H1 (cell line): ENCODE results near the gene OR5H15. TPM values are rescaled to one million over a fixed set of nuclear protein-coding genes. Genes with fewer than 3 reads are reported as not detected.
"Not testable (repeated sequence)": the region's sequence is repeated elsewhere in the genome, so short reads cannot be mapped to it uniquely, and the experiment has no call there.

Experiments
- CTCF ChIA-PET: fragments of 300-600 bp; sonication (Branson Sonifier 250); formaldehyde crosslinking; loops from one replicate; lab custom pipeline; 2021; ENCODE audit not compliant: partially characterized antibody; lab: Charles Lee
- POLR2A ChIA-PET: fragments of 300-600 bp; sonication (Branson Sonifier 250); formaldehyde crosslinking; loops from one replicate; lab custom pipeline; 2021; ENCODE audit warnings: inconsistent platforms; ENCODE audit not compliant: partially characterized antibody; lab: Charles Lee
- DNase-seq, 2 experiments: peaks; one replicate each; pipeline versions ENCODE4 v3.0.0 to v3.0.0-alpha.2; 2010 to 2022; ENCODE audit warnings: low spot score in 2 of 2, low read depth in 1 of 2, mixed read lengths in 1 of 2
- FAIRE-seq: peaks from 2 replicates; lab custom pipeline; 2011; peaks lifted over from hg19 to GRCh38; lab: Jason Lieb, UNC
- H2AFZ ChIP-seq: 2 replicates; pipeline ENCODE4 v1.8.1; 2012; ENCODE audit warnings: low read length, inconsistent platforms
- H2AK5ac ChIP-seq: 2 replicates; pipeline ENCODE4 v1.6.1; 2013; ENCODE audit warnings: low read depth, low read length
- H2BK120ac ChIP-seq: replicated peaks from 2 replicates; pipeline ENCODE3; 2013; ENCODE audit warnings: low read depth, low read length, inconsistent platforms
- H2BK12ac ChIP-seq: 2 replicates; pipeline ENCODE4 v1.6.1; 2013; ENCODE audit warnings: low read depth, low read length
- H2BK15ac ChIP-seq: 2 replicates; pipeline ENCODE4 v1.6.1; 2013; ENCODE audit warnings: low read length
- H2BK20ac ChIP-seq: 2 replicates; pipeline ENCODE4 v1.6.1; 2013; ENCODE audit warnings: low read length
- H2BK5ac ChIP-seq: 2 replicates; pipeline ENCODE4 v1.6.1; 2013; ENCODE audit warnings: low read depth, low read length
- H3K14ac ChIP-seq: 2 replicates; pipeline ENCODE4 v1.6.1; 2013; ENCODE audit warnings: inconsistent platforms; ENCODE audit not compliant: insufficient read length
- H3K18ac ChIP-seq: 2 replicates; pipeline ENCODE4 v1.6.1; 2013; ENCODE audit warnings: low read length; ENCODE audit errors: extremely low read depth
- H3K23ac ChIP-seq: 2 replicates; pipeline ENCODE4 v1.6.1; 2013; ENCODE audit warnings: inconsistent platforms; ENCODE audit not compliant: insufficient read length
- H3K23me2 ChIP-seq: 2 replicates; pipeline ENCODE4 v1.6.1; 2013; ENCODE audit warnings: low read depth, low read length
- H3K27ac ChIP-seq: 2 replicates; pipeline ENCODE4 v1.6.1; 2011; ENCODE audit warnings: low read depth, low read length, inconsistent platforms
- H3K27me3 ChIP-seq, 4 experiments: replicated peaks in 1 of 4; 1 replicate in 1 of 4; 2 replicates in 3 of 4; pipeline versions ENCODE4 v1.6.1 to v1.8.1; 2011 to 2013; ENCODE audit warnings: low read length in 3 of 4, mild to moderate bottlenecking in 3 of 4, inconsistent platforms in 2 of 4, mixed read lengths in 2 of 4, moderate library complexity in 1 of 4; ENCODE audit not compliant: control insufficient read depth in 3 of 4, insufficient read depth in 3 of 4; ENCODE audit errors: extremely low read depth in 1 of 4
- H3K36me3 ChIP-seq, 4 experiments: 2 replicates each; pipeline versions ENCODE4 v1.6.1 to v1.8.1; 2011 to 2013; ENCODE audit warnings: mild to moderate bottlenecking in 4 of 4, low read length in 3 of 4, moderate library complexity in 2 of 4, control low read depth in 1 of 4, inconsistent platforms in 1 of 4; ENCODE audit not compliant: insufficient read depth in 4 of 4, control insufficient read depth in 2 of 4
- H3K4ac ChIP-seq: replicated peaks from 2 replicates; pipeline ENCODE3; 2013; ENCODE audit warnings: low read length, low read depth, mixed read lengths, inconsistent platforms; ENCODE audit not compliant: insufficient read length
- H3K4me1 ChIP-seq, 4 experiments: replicated peaks in 1 of 4; 1 replicate in 1 of 4; 2 replicates in 3 of 4; pipeline versions ENCODE4 v1.6.1 to v1.8.1; 2011 to 2013; ENCODE audit warnings: low read length in 3 of 4, inconsistent platforms in 2 of 4, mixed read lengths in 1 of 4; ENCODE audit not compliant: insufficient read depth in 4 of 4, control insufficient read depth in 3 of 4
- H3K4me2 ChIP-seq, 2 experiments: 2 replicates each; pipeline versions ENCODE4 v1.6.1 to v1.8.1; 2011 to 2013; ENCODE audit warnings: low read depth in 2 of 2, low read length in 2 of 2, control low read depth in 1 of 2, inconsistent platforms in 1 of 2, mild to moderate bottlenecking in 1 of 2; ENCODE audit not compliant: insufficient read depth in 1 of 2
- H3K4me3 ChIP-seq, 4 experiments: fragments of 200-600, 300-600 bp in 1 of 4; sonication (generic), shearing (Covaris generic), sonication (Bioruptor Twin) in 1 of 4; 2 replicates each; pipeline versions ENCODE4 v1.5.1 to v1.8.1; 2011 to 2016; ENCODE audit warnings: low read length in 4 of 4, low read depth in 3 of 4, control low read depth in 2 of 4, inconsistent platforms in 2 of 4, mild to moderate bottlenecking in 2 of 4, mixed read lengths in 1 of 4, moderate library complexity in 1 of 4; ENCODE audit not compliant: insufficient read depth in 2 of 4; ENCODE audit errors: extremely low read depth in 1 of 4
- H3K56ac ChIP-seq: replicated peaks from 2 replicates; pipeline ENCODE3; 2013; ENCODE audit warnings: low read depth, mild to moderate bottlenecking, mixed read lengths, low read length, inconsistent platforms; ENCODE audit not compliant: insufficient read length
- H3K79me1 ChIP-seq: 2 replicates; pipeline ENCODE4 v1.6.1; 2013; ENCODE audit warnings: low read depth, low read length, control low read depth
- H3K79me2 ChIP-seq, 2 experiments: 2 replicates each; pipeline versions ENCODE4 v1.6.1 to v1.8.1; 2012 to 2013; ENCODE audit warnings: low read length in 2 of 2, mild to moderate bottlenecking in 2 of 2, inconsistent platforms in 1 of 2; ENCODE audit not compliant: insufficient read depth in 2 of 2, control insufficient read depth in 1 of 2
- H3K9ac ChIP-seq, 4 experiments: replicated peaks in 1 of 4; 1 replicate in 1 of 4; 2 replicates in 3 of 4; pipeline versions ENCODE4 v1.6.1 to v1.8.1; 2011 to 2013; ENCODE audit warnings: low read depth in 3 of 4, low read length in 3 of 4, control low read depth in 2 of 4, mild to moderate bottlenecking in 2 of 4, moderate library complexity in 2 of 4, inconsistent platforms in 1 of 4; ENCODE audit errors: extremely low read depth in 1 of 4
- H3K9me3 ChIP-seq, 2 experiments: 2 replicates each; pipeline versions ENCODE4 v1.6.1 to v1.8.1; 2012 to 2013; ENCODE audit warnings: mild to moderate bottlenecking in 2 of 2, moderate library complexity in 2 of 2, control low read depth in 1 of 2, inconsistent platforms in 1 of 2, low read depth in 1 of 2, low read length in 1 of 2, mixed read lengths in 1 of 2; ENCODE audit not compliant: insufficient read depth in 2 of 2
- H4K20me1 ChIP-seq, 2 experiments: replicated peaks in 1 of 2; 2 replicates each; pipeline versions ENCODE3 to v1.8.1; 2011 to 2013; ENCODE audit warnings: inconsistent platforms in 2 of 2, low read length in 2 of 2, mild to moderate bottlenecking in 1 of 2; ENCODE audit not compliant: insufficient read depth in 2 of 2, control insufficient read depth in 1 of 2
- H4K5ac ChIP-seq: 2 replicates; pipeline ENCODE4 v1.6.1; 2013; ENCODE audit warnings: low read length, low read depth, mixed read lengths, inconsistent platforms; ENCODE audit not compliant: insufficient read length
- H4K8ac ChIP-seq: 2 replicates; pipeline ENCODE4 v1.8.0; 2013; ENCODE audit warnings: mild to moderate bottlenecking, moderate library complexity, low read length, inconsistent platforms; ENCODE audit not compliant: insufficient read depth; ENCODE audit errors: extremely low read depth
- H4K91ac ChIP-seq: replicated peaks from 2 replicates; pipeline ENCODE3; 2013; ENCODE audit warnings: low read length, mixed read lengths, inconsistent platforms; ENCODE audit not compliant: insufficient read length
- JUND ChIP-seq: IDR thresholded peaks from 2 replicates; pipeline ENCODE4 v1.6.1; 2011; ENCODE audit warnings: mild to moderate bottlenecking, improper control_type of control experiment, low read length
- WGBS, 2 experiments: shearing (Covaris generic) in 1 of 2; methylation state at CpG; one replicate each; pipeline versions ENCODE4 v1.1.6 to v1.1.7; 2013 to 2015; ENCODE audit warnings: low lambda C conversion rate in 2 of 2, mixed read lengths in 2 of 2, inconsistent platforms in 1 of 2, low coverage in 1 of 2, missing lambda C conversion rate in 1 of 2; ENCODE audit not compliant: insufficient replicate concordance in 2 of 2, insufficient coverage in 1 of 2, insufficient read length in 1 of 2; ENCODE audit errors: extremely low coverage in 1 of 2, missing lambda C conversion rate in 1 of 2; 5-methylcytosine and 5-hydroxymethylcytosine counted together
- polyA plus RNA-seq, 7 experiments: library from polyadenylated mRNA; depleted of rRNA in 3 of 7; stranded (reverse) in 5 of 7; unstranded in 2 of 7; fragments of >200 nt in 5 of 7; fragments of 200-250 nt in 2 of 7; gene quantifications; 1 replicate in 5 of 7; 2 replicates in 1 of 7; 4 replicates in 1 of 7; pipeline versions ENCODE4 v1.2.1 to v1.2.3, GENCODE V29; 2011 to 2013; ENCODE audit warnings: missing spikeins in 2 of 7, mixed read lengths in 2 of 7
- total RNA-seq: library from RNA; stranded (reverse); fragmentation: NEBNext Ultra II Directional; extraction: Animal tissue kit (Norgen Biotek cat#: 25700); gene quantifications from 2 replicates; pipeline ENCODE4 v1.2.1, GENCODE V29; 2021

Gene OR5H15
- total and polyA plus RNA-seq, 2 of the 8 experiments (the other 6 are each of a cell fraction or from before 2014, with no cell fraction given): not detected

DNA sequence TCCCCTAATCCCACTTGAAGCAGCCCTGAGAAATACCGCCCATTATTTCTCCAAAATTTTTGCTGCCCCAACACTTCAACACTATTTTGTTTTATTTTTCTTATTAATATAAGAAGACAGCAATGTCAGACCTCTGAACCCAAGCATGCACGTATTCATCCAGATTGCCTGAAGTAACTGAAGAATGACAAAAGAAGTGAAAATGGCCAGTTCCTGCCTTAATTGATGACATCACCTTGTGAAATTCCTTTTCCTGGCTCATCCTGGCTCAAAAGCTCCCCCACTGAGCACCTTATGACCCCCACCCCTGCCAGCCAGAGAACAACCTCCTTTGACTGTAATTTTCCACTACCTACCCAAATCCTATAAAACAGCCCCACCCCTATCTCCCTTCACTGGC is 29.8 kb downstream of the OR5H15 start:
- H2AFZ ChIP-seq, H3K23me2 ChIP-seq, H4K91ac ChIP-seq, H3K79me1 ChIP-seq, H3K4me1 ChIP-seq, H4K20me1 ChIP-seq, H3K18ac ChIP-seq, H3K14ac ChIP-seq, H2AK5ac ChIP-seq, H2BK12ac ChIP-seq, H3K79me2 ChIP-seq, H3K56ac ChIP-seq, H3K9me3 ChIP-seq, H3K4me3 ChIP-seq, H3K36me3 ChIP-seq, H4K5ac ChIP-seq, H2BK5ac ChIP-seq, H3K4me2 ChIP-seq, H3K9ac ChIP-seq, H3K4ac ChIP-seq, H3K27me3 ChIP-seq, H2BK20ac ChIP-seq, CTCF ChIA-PET, H4K8ac ChIP-seq, H3K23ac ChIP-seq, H2BK120ac ChIP-seq, H2BK15ac ChIP-seq, H3K27ac ChIP-seq: not testable (repeated sequence)
- DNase-seq: peak; percentile 13 to 46
- whole genome bisulfite sequencing, 2 experiments: 71% methylated on average over 2 of the region's 2 CpGs; no CpG with 5 or more reads in 1 of the 2 experiments
- POLR2A ChIA-PET: interaction anchor here (1.7 kb wide), 1 partner anchor 129 kb away, joined by 6 read pairs; no protein-coding TSS in a partner anchor
- FAIRE-seq: peak; percentile 28
- TF ChIP-seq JUND: peak; percentile 60; the same call in 1 of the 2 replicates
